Activated CD4-positive, alpha-beta T cell treated with anti-CD3 and anti-CD28 coated beads, Interleukin-2, amount 10 ng/mL, durations not matched to agents 24 days and 14 days (primary cell): ENCODE data around the gene PCNA. TPM values are rescaled to one million over a fixed set of nuclear protein-coding genes. Genes with fewer than 3 reads are reported as not detected.
"Not testable (repeated sequence)": the region's sequence is repeated elsewhere in the genome, so short reads cannot be mapped to it uniquely, and the experiment has no call there.

Source experiments
- DNase-seq: peaks from one replicate; pipeline ENCODE4 v3.0.0; 2022
- H3K27ac Mint-ChIP-seq: one replicate; pipeline ENCODE4 v1.8.0; 2022; ENCODE audit warnings: mild to moderate bottlenecking, mixed read lengths
- H3K27me3 Mint-ChIP-seq: one replicate; pipeline ENCODE4 v1.8.0; 2022; ENCODE audit warnings: mixed read lengths
- H3K36me3 Mint-ChIP-seq: one replicate; pipeline ENCODE4 v1.8.0; 2022; ENCODE audit warnings: low read depth, mild to moderate bottlenecking, mixed read lengths
- H3K4me1 Mint-ChIP-seq: one replicate; pipeline ENCODE4 v1.8.0; 2021; ENCODE audit warnings: mixed read lengths
- H3K4me3 Mint-ChIP-seq: one replicate; pipeline ENCODE4 v1.8.0; 2022; ENCODE audit warnings: mild to moderate bottlenecking, moderate library complexity, mixed read lengths
- H3K9me3 Mint-ChIP-seq: one replicate; pipeline ENCODE4 v1.8.0; 2021; ENCODE audit warnings: mixed read lengths
- intact Hi-C: fragments of 100-400 bp; cut with micrococcal nuclease; formaldehyde crosslinking; loops from one replicate; pipeline ENCODE4 v1.15.1; 2023
- total RNA-seq: library from RNA; stranded (reverse); gene quantifications from 2 replicates; pipeline ENCODE4 v1.2.3, GENCODE V29; 2022

The PCNA gene
- total RNA-seq, 1 donor from 2014 or later, result 532 TPM

- Mint-ChIP-seq H3K4me1 (peaks cover 6% of the 10 kb centered on the region), H3K36me3 (peaks cover 53% of the 10 kb centered on the region), H3K27me3 (no peaks in the 10 kb centered on the region), H3K9me3 (no peaks in the 10 kb centered on the region), H3K4me3 (no peak overlapping the region), H3K27ac (no peak overlapping the region)
- intact Hi-C loops, result loop anchor here (1.0 to 5.0 kb wide), 3 partner anchors 45 to 144 kb away; partner anchors contain the start of gene SLC23A2
- DNase-seq, result peak; percentile 92
Observed at GRCh38 chr20:5100684-5101347, 18.9 kb downstream of the PCNA start.

- not testable (repeated sequence) for H3K4me1 Mint-ChIP-seq, H3K9me3 Mint-ChIP-seq, H3K27me3 Mint-ChIP-seq, H3K27ac Mint-ChIP-seq, H3K4me3 Mint-ChIP-seq, DNase-seq
- peaks cover 55% of the 10 kb centered on the region for H3K36me3 Mint-ChIP-seq
- intact Hi-C loops, result loop anchor here (1.0 to 5.0 kb wide), 3 partner anchors 44 to 143 kb away; partner anchors contain the start of gene SLC23A2
Observed at GRCh38 chr20:5099909-5100308, 19.8 kb downstream of the PCNA start.

- H3K4me1 Mint-ChIP-seq, H3K27ac Mint-ChIP-seq, H3K9me3 Mint-ChIP-seq, DNase-seq, H3K4me3 Mint-ChIP-seq, H3K27me3 Mint-ChIP-seq, intact Hi-C loops: not testable (repeated sequence)
- peaks cover 48% of the 10 kb centered on the region for H3K36me3 Mint-ChIP-seq
Observed at GRCh38 chr20:5099009-5099408, 20.7 kb downstream of the PCNA start.

GRCh38 chr20:5096463-5096862, 23.3 kb downstream of the PCNA start:
- no peak overlapping the region for H3K27ac Mint-ChIP-seq
- intact Hi-C loops, result no loop called here

GRCh38 chr20:5095931-5096330, 23.8 kb downstream of the PCNA start:
- intact Hi-C loops, result no loop called here
- H3K4me3 Mint-ChIP-seq, result no peak overlapping the region
- H3K27ac Mint-ChIP-seq, result no peak overlapping the region
- DNase-seq, result no peak
- H3K4me1 Mint-ChIP-seq, result peaks cover 5% of the 10 kb centered on the region
- H3K36me3 Mint-ChIP-seq, result peaks cover 35% of the 10 kb centered on the region
- H3K9me3 Mint-ChIP-seq, result no peaks in the 10 kb centered on the region
- no peaks in the 10 kb centered on the region for H3K27me3 Mint-ChIP-seq

More at GRCh38 chr20:5096463-5096862, 23.3 kb downstream of the PCNA start:
- Mint-ChIP-seq H3K4me1 (peaks cover 6% of the 10 kb centered on the region), H3K9me3 (no peaks in the 10 kb centered on the region), H3K4me3 (no peak overlapping the region), H3K27me3 (no peaks in the 10 kb centered on the region), H3K36me3 (peaks cover 37% of the 10 kb centered on the region)
- no peak for DNase-seq

- intact Hi-C loops, result no loop called here
- Mint-ChIP-seq H3K4me3 (no peak overlapping the region), H3K27me3 (no peaks in the 10 kb centered on the region), H3K36me3 (peaks cover 34% of the 10 kb centered on the region), H3K4me1 (peaks cover 4% of the 10 kb centered on the region), H3K27ac (no peak overlapping the region), H3K9me3 (no peaks in the 10 kb centered on the region)
- DNase-seq, result no peak
Observed at GRCh38 chr20:5095454-5095853, 24.3 kb downstream of the PCNA start.

GRCh38 chr20:5092765-5093339, 26.9 kb downstream of the PCNA start:
- intact Hi-C loops, result no loop called here
- Mint-ChIP-seq H3K36me3 (peaks cover 22% of the 10 kb centered on the region), H3K27ac (no peak overlapping the region), H3K4me1 (peaks cover 13% of the 10 kb centered on the region), H3K9me3 (no peaks in the 10 kb centered on the region), H3K4me3 (no peak overlapping the region), H3K27me3 (no peaks in the 10 kb centered on the region)
- DNase-seq, result no peak

- H3K4me3 Mint-ChIP-seq, result no peak overlapping the region
- no peak for DNase-seq
- peaks cover 13% of the 10 kb centered on the region for H3K4me1 Mint-ChIP-seq
- no peaks in the 10 kb centered on the region for H3K27me3 Mint-ChIP-seq
- no peaks in the 10 kb centered on the region for H3K9me3 Mint-ChIP-seq
- H3K36me3 Mint-ChIP-seq, result peaks cover 19% of the 10 kb centered on the region
- H3K27ac Mint-ChIP-seq, result peak overlapping the region; percentile 16
- intact Hi-C loops, result no loop called here
Observed at GRCh38 chr20:5091902-5092301, 27.9 kb downstream of the PCNA start.

- Mint-ChIP-seq H3K9me3 (no peaks in the 10 kb centered on the region), H3K27ac (peak overlapping the region; percentile 82), H3K36me3 (peaks cover 15% of the 10 kb centered on the region), H3K27me3 (no peaks in the 10 kb centered on the region), H3K4me1 (peaks cover 16% of the 10 kb centered on the region), H3K4me3 (peak overlapping the region; percentile 4)
- peak; percentile 66 for DNase-seq
- intact Hi-C loops, result no loop called here
Observed at GRCh38 chr20:5090191-5090590, 29.6 kb downstream of the PCNA start.

- no peaks in the 10 kb centered on the region for H3K27me3 Mint-ChIP-seq
- H3K36me3 Mint-ChIP-seq, result peaks cover 15% of the 10 kb centered on the region
- H3K9me3 Mint-ChIP-seq, result no peaks in the 10 kb centered on the region
- H3K4me3 Mint-ChIP-seq, result no peak overlapping the region
- H3K4me1 Mint-ChIP-seq, result peaks cover 16% of the 10 kb centered on the region
- DNase-seq, result no peak
- no peak overlapping the region for H3K27ac Mint-ChIP-seq
- intact Hi-C loops, result no loop called here
Observed at GRCh38 chr20:5088688-5089087, 31.1 kb downstream of the PCNA start.

- H3K4me3 Mint-ChIP-seq, result no peak overlapping the region
- intact Hi-C loops, result no loop called here
- peaks cover 4% of the 10 kb centered on the region for H3K36me3 Mint-ChIP-seq
- no peaks in the 10 kb centered on the region for H3K9me3 Mint-ChIP-seq
- H3K4me1 Mint-ChIP-seq, result peaks cover 24% of the 10 kb centered on the region
- no peak overlapping the region for H3K27ac Mint-ChIP-seq
- H3K27me3 Mint-ChIP-seq, result no peaks in the 10 kb centered on the region
- DNase-seq, result no peak
Observed at GRCh38 chr20:5085380-5085779, 34.4 kb downstream of the PCNA start.

- peaks cover 1% of the 10 kb centered on the region for H3K36me3 Mint-ChIP-seq
- H3K4me3 Mint-ChIP-seq, result peak overlapping the region; percentile 57
- H3K27ac Mint-ChIP-seq, result peak overlapping the region; percentile 78
- peaks cover 41% of the 10 kb centered on the region for H3K4me1 Mint-ChIP-seq
- peaks cover 2% of the 10 kb centered on the region for H3K9me3 Mint-ChIP-seq
- intact Hi-C loops, result no loop called here
- peak; percentile 71 for DNase-seq
- no peaks in the 10 kb centered on the region for H3K27me3 Mint-ChIP-seq
Observed at GRCh38 chr20:5080384-5080877, 39.3 kb downstream of the PCNA start.

GRCh38 chr20:5078399-5078958, 41.3 kb downstream of the PCNA start:
- Mint-ChIP-seq H3K9me3 (peaks cover 2% of the 10 kb centered on the region), H3K27ac (peak overlapping the region; percentile 94), H3K27me3 (no peaks in the 10 kb centered on the region), H3K4me3 (peak overlapping the region; percentile 80), H3K4me1 (peaks cover 50% of the 10 kb centered on the region), H3K36me3 (no peaks in the 10 kb centered on the region)
- intact Hi-C loops, result loop anchor here (1.0 to 5.0 kb wide), 5 partner anchors 9 to 264 kb away; partner anchors contain the start of gene SLC23A2
- DNase-seq, result peak; percentile 95

GRCh38 chr20:5077761-5078387, 41.9 kb downstream of the PCNA start:
- intact Hi-C loops, result loop anchor here (1.0 to 5.0 kb wide), 5 partner anchors 9 to 264 kb away; partner anchors contain the start of gene SLC23A2
- no peaks in the 10 kb centered on the region for H3K27me3 Mint-ChIP-seq
- no peaks in the 10 kb centered on the region for H3K36me3 Mint-ChIP-seq
- peaks cover 2% of the 10 kb centered on the region for H3K9me3 Mint-ChIP-seq
- peaks cover 50% of the 10 kb centered on the region for H3K4me1 Mint-ChIP-seq
- peak overlapping the region; percentile 80 for H3K4me3 Mint-ChIP-seq
- peak overlapping the region; percentile 94 for H3K27ac Mint-ChIP-seq
- DNase-seq, result peak; percentile 76
